CD8-positive, alpha-beta memory T cell (primary cell): ENCODE results near the gene LRBA. TPM values are rescaled to one million over a fixed set of nuclear protein-coding genes. Genes with fewer than 3 reads are reported as not detected.

ENCODE experiments used
- CTCF ChIA-PET: fragments of 350-600 bp; sonication (Branson Sonifier 250); formaldehyde crosslinking; loops from one replicate; lab custom pipeline; 2021; ENCODE audit warnings: antibody characterized with exemption; lab: Charles Lee
- POLR2A ChIA-PET: fragments of 350-600 bp; sonication (Branson Sonifier 250); formaldehyde crosslinking; loops from one replicate; lab custom pipeline; 2021; ENCODE audit warnings: antibody characterized with exemption; lab: Charles Lee
- DNase-seq, 5 donors: peaks; one replicate each; pipeline versions ENCODE4 v3.0.0 to v3.0.0-alpha.2; 2020 to 2022; ENCODE audit warnings: mixed read lengths in 1 of 5
- H3K27ac ChIP-seq: one replicate; pipeline ENCODE4 v1.7.0; 2013; ENCODE audit warnings: low read depth, mild to moderate bottlenecking, low read length, moderate library complexity
- H3K27me3 ChIP-seq: 2 replicates; pipeline ENCODE4 v1.7.0; 2013; ENCODE audit warnings: low read length, mild to moderate bottlenecking; ENCODE audit not compliant: insufficient read depth, poor library complexity, severe bottlenecking
- H3K36me3 ChIP-seq: 2 replicates; pipeline ENCODE4 v1.7.0; 2013; ENCODE audit warnings: mild to moderate bottlenecking, low read length, moderate library complexity; ENCODE audit not compliant: insufficient read depth
- H3K4me1 ChIP-seq: 2 replicates; pipeline ENCODE4 v1.7.0; 2013; ENCODE audit warnings: mild to moderate bottlenecking, low read length, moderate library complexity; ENCODE audit not compliant: insufficient read depth
- H3K4me3 ChIP-seq: 2 replicates; pipeline ENCODE4 v1.7.0; 2013; ENCODE audit warnings: mild to moderate bottlenecking, low read length
- H3K9me3 ChIP-seq: 2 replicates; pipeline ENCODE4 v1.7.0; 2013; ENCODE audit warnings: mild to moderate bottlenecking, low read length
- H3K27ac Mint-ChIP-seq, 8 donors: one replicate each; pipeline ENCODE4 v1.8.0; 2020 to 2021; ENCODE audit warnings: mixed read lengths in 8 of 8, mild to moderate bottlenecking in 6 of 8, inconsistent platforms in 3 of 8, moderate library complexity in 3 of 8
- H3K27me3 Mint-ChIP-seq, 2 donors: one replicate each; pipeline ENCODE4 v1.8.0; 2020 to 2021; ENCODE audit warnings: mixed read lengths in 2 of 2, mild to moderate bottlenecking in 1 of 2, moderate library complexity in 1 of 2
- H3K36me3 Mint-ChIP-seq, 3 donors: one replicate each; pipeline ENCODE4 v1.8.0; 2020 to 2021; ENCODE audit warnings: mixed read lengths in 3 of 3, inconsistent platforms in 1 of 3, mild to moderate bottlenecking in 1 of 3
- H3K4me1 Mint-ChIP-seq, 3 donors: one replicate each; pipeline ENCODE4 v1.8.0; 2020 to 2021; ENCODE audit warnings: mixed read lengths in 3 of 3, inconsistent platforms in 1 of 3, mild to moderate bottlenecking in 1 of 3
- H3K4me3 Mint-ChIP-seq, 7 donors: one replicate each; pipeline ENCODE4 v1.8.0; 2020 to 2021; ENCODE audit warnings: mixed read lengths in 7 of 7, mild to moderate bottlenecking in 6 of 7, moderate library complexity in 4 of 7, inconsistent platforms in 2 of 7
- H3K9me3 Mint-ChIP-seq, 5 donors: one replicate each; pipeline ENCODE4 v1.8.0; 2020 to 2022; ENCODE audit warnings: mixed read lengths in 5 of 5, mild to moderate bottlenecking in 3 of 5, moderate library complexity in 2 of 5, inconsistent platforms in 1 of 5
- polyA plus RNA-seq: library from polyadenylated mRNA; unstranded; fragments of 300-500 nt; fragmentation: Illumina TruSeq; gene quantifications from one replicate; pipeline ENCODE4 v1.2.3, GENCODE V29; 2021
- total RNA-seq, 2 experiments: library from RNA; stranded (reverse); gene quantifications; one replicate each; pipeline ENCODE4 v1.2.3, GENCODE V29; 2021

LRBA gene
- total and polyA plus RNA-seq, 3 experiments from 2014 or later: 25.9 to 61.9 (median 56.4) TPM

DNA sequence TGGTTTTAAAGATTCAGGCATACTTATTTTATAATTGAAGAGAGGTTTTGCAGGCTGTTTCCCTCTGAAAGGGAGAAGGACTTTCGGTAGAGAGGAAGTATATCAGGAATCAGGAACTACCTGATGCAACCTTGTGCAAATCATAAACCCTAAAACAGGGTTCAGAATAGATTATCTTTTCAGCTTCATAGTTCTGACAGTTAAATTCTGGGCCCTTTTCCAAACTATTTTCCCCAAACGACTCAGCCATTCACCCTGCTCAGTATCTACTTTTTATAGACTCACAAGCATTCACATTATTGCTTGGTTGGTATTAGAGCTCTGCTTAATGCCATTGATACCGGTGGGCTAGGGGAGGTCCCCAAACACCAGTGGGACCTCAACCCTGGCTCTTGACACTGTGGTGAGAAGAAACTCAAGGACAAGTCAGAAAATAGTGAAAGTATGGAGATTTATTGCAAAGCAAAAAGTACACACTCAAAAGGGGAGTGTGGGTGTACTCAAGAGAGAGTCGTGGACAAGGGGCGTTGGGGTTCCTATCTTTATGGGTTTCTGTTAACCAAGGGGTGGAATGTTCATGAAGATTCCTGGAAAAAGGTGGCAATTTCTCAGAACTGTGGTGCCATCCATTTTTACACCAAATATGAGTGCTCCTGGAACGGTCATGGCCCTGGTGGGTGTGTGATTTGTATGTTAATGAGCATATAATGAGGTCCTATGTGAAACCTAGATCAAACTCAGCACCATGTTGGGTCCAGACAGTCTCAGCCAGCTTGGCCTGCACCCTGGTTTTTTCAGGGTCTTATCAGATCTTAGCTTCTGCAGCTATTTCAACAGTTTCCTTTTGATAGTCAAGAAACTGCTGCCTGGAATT lies 698.5 kb downstream of the LRBA start:
- H3K27me3 ChIP-seq: no peaks in the 10 kb centered on the region
- ChIA-PET POLR2A (no interaction called here), CTCF (no interaction called here)
- DNase-seq: no peak
- peak overlapping the region in 1 of 7 donors; percentile 71 for H3K4me3 Mint-ChIP-seq
- H3K27ac ChIP-seq: peak overlapping the region; percentile 48
- peaks cover 0 to 4% (median 0%) of the 10 kb centered on the region in 3 donors for H3K4me1 Mint-ChIP-seq
- H3K9me3 ChIP-seq: no peaks in the 10 kb centered on the region
- peak overlapping the region in 1 of 8 donors; percentile 70 for H3K27ac Mint-ChIP-seq
- H3K36me3 Mint-ChIP-seq: peaks cover 4 to 59% (median 26%) of the 10 kb centered on the region in 3 donors
- H3K9me3 Mint-ChIP-seq: no peaks in the 10 kb centered on the region
- H3K4me1 ChIP-seq: no peaks in the 10 kb centered on the region
- no peaks in the 10 kb centered on the region for H3K36me3 ChIP-seq
- no peak overlapping the region for H3K4me3 ChIP-seq
- no peaks in the 10 kb centered on the region for H3K27me3 Mint-ChIP-seq

DNA sequence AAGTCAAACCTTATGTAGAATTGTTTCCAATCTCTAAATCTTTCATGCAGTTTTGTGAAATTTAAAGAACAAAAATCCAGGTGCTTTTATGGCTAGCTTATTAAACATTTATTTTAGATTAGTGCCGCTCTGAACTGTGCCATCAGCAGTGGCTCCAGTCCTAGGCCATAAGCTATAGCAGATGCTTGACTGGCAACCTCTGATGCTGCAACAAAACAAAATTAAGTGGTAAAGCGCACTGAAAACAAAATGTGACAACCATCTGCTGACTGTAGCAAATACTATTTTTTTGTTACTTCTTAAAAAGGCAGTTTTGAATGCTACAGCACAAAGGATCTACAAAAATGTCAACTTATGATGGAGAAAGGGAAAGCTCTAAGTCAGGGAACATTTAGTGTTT lies 699.4 kb downstream of the LRBA start:
- H3K4me3 ChIP-seq: no peak overlapping the region
- Mint-ChIP-seq H3K36me3 (peaks cover 4 to 60% (median 21%) of the 10 kb centered on the region in 3 donors), H3K4me3 (no peak overlapping the region), H3K9me3 (no peaks in the 10 kb centered on the region), H3K4me1 (peaks cover 0 to 4% (median 0%) of the 10 kb centered on the region in 3 donors), H3K27me3 (no peaks in the 10 kb centered on the region), H3K27ac (no peak overlapping the region)
- no peaks in the 10 kb centered on the region for H3K4me1 ChIP-seq
- no peak for DNase-seq
- ChIA-PET POLR2A (no interaction called here), CTCF (no interaction called here)
- H3K9me3 ChIP-seq: no peaks in the 10 kb centered on the region
- H3K36me3 ChIP-seq: no peaks in the 10 kb centered on the region
- H3K27me3 ChIP-seq: no peaks in the 10 kb centered on the region
- peak overlapping the region; percentile 1 for H3K27ac ChIP-seq

DNA sequence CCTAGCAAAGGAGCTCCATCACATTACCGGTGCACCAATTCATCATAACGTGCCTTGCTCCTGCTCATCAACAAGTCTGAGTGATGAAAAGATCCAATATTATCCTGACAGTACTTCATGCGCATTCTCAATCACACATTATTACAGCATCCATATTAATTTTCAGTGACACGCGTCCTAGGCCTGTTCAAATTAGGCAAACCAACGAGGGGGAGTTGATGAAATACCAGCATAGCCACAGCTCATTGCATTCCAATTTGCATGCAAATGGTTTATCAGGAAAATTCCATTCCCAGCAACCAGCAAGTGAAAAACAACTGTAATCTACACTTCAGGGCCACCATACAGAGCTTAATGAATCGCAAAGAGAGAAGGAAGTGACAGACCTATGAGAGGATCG lies 699.9 kb downstream of the LRBA start:
- no peak overlapping the region for H3K4me3 ChIP-seq
- H3K36me3 Mint-ChIP-seq: peaks cover 4 to 63% (median 19%) of the 10 kb centered on the region in 3 donors
- H3K27ac ChIP-seq: peak overlapping the region; percentile 1
- no peaks in the 10 kb centered on the region for H3K27me3 ChIP-seq
- H3K36me3 ChIP-seq: no peaks in the 10 kb centered on the region
- no peak for DNase-seq
- CTCF ChIA-PET: no interaction called here
- POLR2A ChIA-PET: no interaction called here
- no peaks in the 10 kb centered on the region for H3K9me3 Mint-ChIP-seq
- H3K4me3 Mint-ChIP-seq: no peak overlapping the region
- peaks cover 0 to 4% (median 0%) of the 10 kb centered on the region in 3 donors for H3K4me1 Mint-ChIP-seq
- H3K27ac Mint-ChIP-seq: no peak overlapping the region
- H3K9me3 ChIP-seq: no peaks in the 10 kb centered on the region
- no peaks in the 10 kb centered on the region for H3K4me1 ChIP-seq
- no peaks in the 10 kb centered on the region for H3K27me3 Mint-ChIP-seq

DNA sequence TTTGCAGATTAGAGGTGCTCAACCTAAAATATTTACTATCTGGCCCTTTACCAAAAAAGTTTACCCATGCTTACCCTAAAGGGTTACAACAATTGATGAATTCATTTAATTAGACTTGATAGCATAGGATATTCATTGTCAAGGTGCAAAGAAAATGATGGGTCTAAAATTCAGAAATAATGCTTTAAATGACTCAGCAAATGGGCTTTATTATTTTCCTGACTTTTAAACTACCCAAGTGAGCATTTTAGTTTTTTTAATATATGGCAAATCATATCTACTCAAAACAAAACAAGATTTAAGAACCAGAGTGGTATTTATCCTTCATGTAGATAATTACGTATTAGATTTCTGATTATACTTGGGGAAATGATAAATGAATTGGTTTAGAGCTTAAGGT lies 701.1 kb downstream of the LRBA start:
- no peak overlapping the region for H3K4me3 Mint-ChIP-seq
- H3K9me3 Mint-ChIP-seq: no peaks in the 10 kb centered on the region
- no peak overlapping the region for H3K27ac ChIP-seq
- ChIA-PET POLR2A (no interaction called here), CTCF (no interaction called here)
- peaks cover 0 to 4% (median 0%) of the 10 kb centered on the region in 3 donors for H3K4me1 Mint-ChIP-seq
- H3K27me3 Mint-ChIP-seq: no peaks in the 10 kb centered on the region
- peaks cover 4 to 63% (median 18%) of the 10 kb centered on the region in 3 donors for H3K36me3 Mint-ChIP-seq
- H3K36me3 ChIP-seq: peaks cover 1% of the 10 kb centered on the region
- no peaks in the 10 kb centered on the region for H3K27me3 ChIP-seq
- H3K4me3 ChIP-seq: no peak overlapping the region
- no peak for DNase-seq
- no peaks in the 10 kb centered on the region for H3K4me1 ChIP-seq
- no peak overlapping the region for H3K27ac Mint-ChIP-seq
- H3K9me3 ChIP-seq: no peaks in the 10 kb centered on the region

DNA sequence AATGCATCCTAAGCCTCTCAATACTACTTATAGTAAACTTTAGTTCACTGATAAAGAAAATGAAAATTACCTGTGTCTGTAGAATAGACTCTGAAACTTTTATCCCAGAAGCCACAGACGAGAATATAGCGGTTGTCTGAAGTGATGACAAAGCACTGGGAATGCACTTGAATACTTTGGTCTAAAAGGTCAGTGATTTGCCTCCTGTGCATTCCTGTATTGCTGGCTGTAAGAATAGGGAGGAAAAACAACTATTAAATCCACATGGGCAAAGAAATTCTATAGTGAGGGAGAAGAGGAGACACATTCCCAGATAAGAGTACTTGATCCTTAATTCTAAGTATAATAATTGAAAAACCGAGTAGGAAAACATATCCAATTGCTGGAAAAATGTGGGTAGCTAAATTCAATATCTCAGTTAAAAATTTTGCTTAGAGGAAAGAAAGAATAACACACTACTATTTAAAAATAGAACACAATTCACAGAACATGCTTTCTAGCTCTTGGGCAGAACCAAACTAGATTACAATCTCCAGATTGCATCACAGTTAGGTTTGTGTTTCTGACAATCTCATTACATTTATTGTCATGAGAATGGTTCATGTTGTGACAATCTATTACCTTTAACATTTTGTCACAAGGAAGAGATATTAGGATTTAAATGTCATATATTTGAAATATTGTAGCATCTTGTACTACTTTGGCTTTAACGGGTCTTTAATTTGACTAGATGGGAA lies 704.8 kb downstream of the LRBA start:
- no peak for DNase-seq
- peaks cover 0 to 50% (median 12%) of the 10 kb centered on the region in 3 donors for H3K36me3 Mint-ChIP-seq
- H3K27ac ChIP-seq: no peak overlapping the region
- H3K27me3 Mint-ChIP-seq: no peaks in the 10 kb centered on the region
- CTCF ChIA-PET: no interaction called here
- H3K4me1 Mint-ChIP-seq: peaks cover 0 to 1% (median 0%) of the 10 kb centered on the region in 3 donors
- no peaks in the 10 kb centered on the region for H3K9me3 Mint-ChIP-seq
- no peaks in the 10 kb centered on the region for H3K27me3 ChIP-seq
- no peak overlapping the region for H3K27ac Mint-ChIP-seq
- POLR2A ChIA-PET: no interaction called here
- no peak overlapping the region for H3K4me3 Mint-ChIP-seq
- peaks cover 3% of the 10 kb centered on the region for H3K36me3 ChIP-seq
- no peaks in the 10 kb centered on the region for H3K9me3 ChIP-seq
- H3K4me1 ChIP-seq: no peaks in the 10 kb centered on the region
- no peak overlapping the region for H3K4me3 ChIP-seq

DNA sequence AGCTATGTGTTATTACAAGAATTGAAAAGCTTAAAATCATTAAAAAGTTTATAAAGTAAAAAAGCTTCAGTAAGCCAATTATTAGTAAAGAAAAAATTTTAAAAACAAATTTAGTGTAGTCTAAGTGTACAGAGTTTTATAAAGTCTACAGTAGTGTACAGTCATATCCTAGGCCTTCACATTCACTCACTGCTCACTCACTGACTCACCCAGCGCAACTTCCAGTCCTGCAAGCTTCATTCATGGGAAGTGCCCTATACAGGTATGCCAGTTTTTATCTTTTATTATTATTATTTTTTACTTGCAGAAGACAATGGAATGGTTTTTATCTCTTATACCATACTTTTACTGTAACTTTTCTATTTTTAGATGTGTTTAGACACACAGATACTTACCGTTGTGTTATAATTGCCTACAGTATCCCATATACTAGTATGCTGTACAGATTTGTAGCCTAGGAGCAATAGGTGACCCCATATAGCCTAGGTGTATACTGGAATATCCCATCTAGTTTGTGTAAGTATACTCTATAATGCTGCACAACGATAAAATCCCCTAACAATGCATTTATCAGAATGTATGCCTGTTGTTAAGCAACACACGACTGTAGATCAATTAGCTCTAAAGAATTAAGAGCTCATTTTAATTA lies 706.1 kb downstream of the LRBA start:
- peaks cover 0 to 43% (median 11%) of the 10 kb centered on the region in 3 donors for H3K36me3 Mint-ChIP-seq
- no peak overlapping the region for H3K4me3 Mint-ChIP-seq
- Histone ChIP-seq H3K27me3 (no peaks in the 10 kb centered on the region), H3K27ac (no peak overlapping the region), H3K9me3 (no peaks in the 10 kb centered on the region), H3K36me3 (peaks cover 3% of the 10 kb centered on the region), H3K4me1 (no peaks in the 10 kb centered on the region), H3K4me3 (no peak overlapping the region)
- no peaks in the 10 kb centered on the region for H3K27me3 Mint-ChIP-seq
- peaks cover 0 to 1% (median 0%) of the 10 kb centered on the region in 3 donors for H3K4me1 Mint-ChIP-seq
- no peaks in the 10 kb centered on the region for H3K9me3 Mint-ChIP-seq
- H3K27ac Mint-ChIP-seq: peak overlapping the region in 1 of 8 donors; percentile 24
- no peak for DNase-seq
- CTCF ChIA-PET: no interaction called here
- POLR2A ChIA-PET: no interaction called here

DNA sequence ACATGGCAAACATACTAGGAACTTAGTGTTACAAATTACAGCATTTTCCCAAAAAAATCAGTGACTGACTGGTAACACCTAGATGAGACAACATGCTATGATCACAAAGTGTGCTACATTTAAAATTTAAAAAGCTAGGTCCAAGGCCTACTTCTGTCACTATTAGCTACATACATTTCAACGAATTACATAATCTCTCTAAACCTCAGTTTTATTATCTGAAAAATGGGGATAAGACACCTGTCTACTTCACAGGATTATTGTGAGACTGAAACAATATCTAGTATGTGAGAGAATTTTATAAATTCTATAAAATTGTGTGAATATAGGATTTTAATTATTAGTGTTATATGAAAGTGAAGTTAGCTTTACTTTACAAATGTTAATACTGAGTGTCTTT lies 708.4 kb downstream of the LRBA start:
- Histone ChIP-seq H3K9me3 (no peaks in the 10 kb centered on the region), H3K27ac (no peak overlapping the region), H3K4me3 (no peak overlapping the region), H3K36me3 (peaks cover 3% of the 10 kb centered on the region), H3K4me1 (no peaks in the 10 kb centered on the region), H3K27me3 (no peaks in the 10 kb centered on the region)
- Mint-ChIP-seq H3K9me3 (no peaks in the 10 kb centered on the region), H3K27ac (peak overlapping the region in 1 of 8 donors; percentile 46), H3K4me1 (no peaks in the 10 kb centered on the region), H3K27me3 (no peaks in the 10 kb centered on the region), H3K4me3 (no peak overlapping the region), H3K36me3 (peaks cover 0 to 40% (median 14%) of the 10 kb centered on the region in 3 donors)
- ChIA-PET POLR2A (no interaction called here), CTCF (no interaction called here)
- no peak for DNase-seq
